Measurements from ENCODE around the gene ARMH3. TPM values are rescaled to one million over a fixed set of nuclear protein-coding genes. Genes with fewer than 3 reads are reported as not detected.

Gene ARMH3
- total RNA-seq, 1 donor from 2014 or later = 9.0 TPM

DNA sequence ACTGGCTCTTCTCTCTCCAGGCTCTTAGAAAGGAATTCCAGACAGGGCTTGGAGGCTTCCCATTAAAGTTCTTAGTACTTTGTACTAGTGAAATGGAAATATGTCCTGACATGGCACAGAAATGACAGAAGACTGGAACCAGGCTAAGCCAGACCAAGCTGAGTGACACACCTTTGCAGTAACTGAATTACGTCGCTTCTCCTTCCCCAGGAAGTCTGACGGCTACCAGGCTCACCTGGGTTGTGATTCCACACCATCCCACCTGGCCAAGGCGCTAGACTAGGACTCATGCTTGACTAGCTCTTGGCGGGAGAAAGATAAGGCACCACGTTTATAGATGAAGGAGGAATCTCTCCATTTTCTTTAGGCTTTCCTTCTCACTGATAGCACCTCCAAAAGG lies 161.7 kb downstream of the ARMH3 start:
- DNase-seq = no peak

- DNase-seq = no peak
Observed at GRCh38 chr10:101893510-101894120, 162.4 kb downstream of the ARMH3 start.

GRCh38 chr10:101892782-101893391 lies 163.1 kb downstream of the ARMH3 start:
- DNase-seq = no peak

DNA sequence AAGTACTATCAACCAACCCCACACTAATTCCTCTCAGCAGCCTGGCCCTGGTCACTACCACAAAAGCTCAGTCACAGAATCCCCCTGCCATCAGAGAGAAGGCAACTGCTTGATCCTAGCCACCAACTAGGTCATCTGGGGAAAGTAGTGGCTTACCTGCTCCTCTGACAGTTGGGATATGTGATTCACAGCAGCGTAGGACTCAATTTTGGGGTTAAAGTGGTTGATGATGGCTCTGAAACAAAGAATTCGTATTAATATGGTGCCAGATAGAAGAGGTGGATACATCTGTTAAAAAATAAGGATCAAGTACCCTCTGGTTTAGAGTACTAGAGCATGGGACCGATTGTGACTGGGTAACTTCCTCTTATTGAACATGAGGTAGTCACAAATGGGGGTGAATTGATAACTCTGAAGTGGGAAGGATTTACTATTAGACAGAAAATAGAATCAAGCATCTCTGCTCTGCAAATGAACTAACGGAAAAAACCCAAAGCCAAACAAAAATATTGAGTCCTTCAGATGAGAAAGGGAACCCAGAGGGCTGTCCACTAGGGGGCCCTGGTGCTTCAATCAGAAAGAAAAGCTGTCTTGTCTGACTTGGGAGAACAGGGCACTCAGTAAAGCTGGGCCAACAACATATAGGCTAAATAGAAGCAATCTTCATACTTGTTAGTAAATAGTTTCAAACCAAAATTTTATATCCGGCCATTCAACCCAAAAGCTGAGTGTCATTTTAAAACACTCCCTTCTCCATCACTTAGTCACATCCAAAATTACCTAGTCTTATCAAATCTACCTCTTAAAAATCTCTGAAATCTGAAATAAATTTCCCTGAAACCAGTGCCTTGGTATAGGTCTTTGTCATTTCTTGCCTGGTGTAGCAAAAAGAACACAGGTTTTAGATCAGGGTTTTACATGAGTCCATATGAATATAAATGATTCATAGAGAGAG lies 166.4 kb downstream of the ARMH3 start:
- DNase-seq = peak; percentile 88

GRCh38 chr10:101888251-101888949 lies 167.6 kb downstream of the ARMH3 start:
- no peak for DNase-seq

GRCh38 chr10:101887775-101888174 lies 168.2 kb downstream of the ARMH3 start:
- no peak for DNase-seq

GRCh38 chr10:101886521-101887312 lies 169.3 kb downstream of the ARMH3 start:
- no peak for DNase-seq

GRCh38 chr10:101881036-101881774 lies 174.8 kb downstream of the ARMH3 start:
- no peak for DNase-seq

- no peak for DNase-seq
Observed at GRCh38 chr10:101880232-101880573, 175.8 kb downstream of the ARMH3 start.

- no peak for DNase-seq
Observed at GRCh38 chr10:101879456-101880231, 176.3 kb downstream of the ARMH3 start.

DNA sequence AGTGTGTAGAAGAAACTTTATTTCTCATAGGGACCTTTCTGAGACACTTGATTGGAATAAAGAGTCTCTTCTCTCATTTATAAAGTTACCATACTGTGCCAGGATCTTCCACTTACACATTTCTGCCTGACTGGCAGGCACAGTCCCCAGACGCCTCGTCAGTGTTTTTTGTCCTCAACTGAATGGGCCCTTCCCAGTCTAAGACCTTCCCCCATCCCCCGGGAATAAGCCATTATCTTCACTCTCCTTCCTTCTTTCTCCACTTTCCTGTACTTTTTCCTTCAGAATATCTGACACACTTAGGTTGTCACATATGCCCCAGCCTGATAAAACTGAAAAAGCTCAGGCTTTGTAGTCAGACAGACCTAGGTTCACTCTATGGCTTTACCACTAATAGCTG lies 177.1 kb downstream of the ARMH3 start:
- no peak for DNase-seq

GRCh38 chr10:101875068-101875688 lies 180.8 kb downstream of the ARMH3 start:
- no peak for DNase-seq

GRCh38 chr10:101874252-101874651 lies 181.7 kb downstream of the ARMH3 start:
- no peak for DNase-seq

GRCh38 chr10:101867931-101868330 lies 188.0 kb downstream of the ARMH3 start:
- DNase-seq = no peak

DNA sequence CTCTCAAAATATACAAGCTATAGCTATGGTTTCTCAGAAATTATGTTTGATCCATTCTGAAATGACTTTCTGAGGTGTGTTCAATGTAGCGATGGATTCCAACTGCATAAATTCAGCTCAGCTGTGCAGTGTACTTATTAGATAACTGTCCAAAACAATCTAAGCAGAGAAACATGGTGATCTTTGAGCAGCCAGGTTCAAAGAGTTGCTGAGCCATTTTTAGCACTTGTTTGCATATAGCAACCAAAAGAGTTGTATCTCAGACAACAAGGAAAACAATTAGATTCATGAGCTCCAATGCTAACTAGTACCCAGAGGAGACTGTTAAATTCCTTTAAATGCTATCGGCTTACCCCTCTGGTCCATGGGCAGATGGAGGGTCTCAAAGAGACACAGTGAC lies 196.4 kb downstream of the ARMH3 start:
- no peak for DNase-seq

- no peak for DNase-seq
Observed at GRCh38 chr10:101858723-101859500, 197.1 kb downstream of the ARMH3 start.

DNA sequence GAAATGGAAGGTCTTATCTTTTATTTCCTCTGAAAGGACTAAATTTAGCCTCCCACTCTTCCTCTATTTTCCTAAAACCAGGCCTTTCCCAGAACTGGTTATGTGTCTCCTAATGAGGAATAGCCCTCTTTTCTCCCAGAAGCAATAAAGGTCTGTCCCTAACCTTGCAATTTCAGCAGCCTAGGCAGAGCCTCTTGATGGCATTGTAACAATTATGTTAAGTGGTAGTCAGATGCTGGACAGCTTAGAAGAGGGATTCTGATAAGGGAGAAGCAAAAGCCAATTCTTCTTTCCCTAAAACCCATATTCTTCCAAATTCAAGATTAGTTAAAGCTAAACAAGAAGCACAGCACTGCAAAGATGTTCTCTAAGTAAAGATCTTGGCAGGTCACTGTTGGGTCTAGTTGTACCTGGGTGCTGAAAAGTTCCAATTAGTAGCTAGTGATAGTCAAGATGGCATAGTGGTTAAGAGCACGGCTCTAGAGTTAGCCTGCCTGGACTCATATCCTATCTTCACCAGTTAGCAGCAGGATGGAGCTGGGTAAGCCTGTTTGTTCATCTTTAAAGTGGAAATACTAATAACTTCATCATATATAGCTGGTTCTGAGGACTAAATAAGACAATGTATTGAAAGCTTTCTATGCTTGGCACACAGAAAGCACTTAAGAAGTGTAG lies 198.0 kb downstream of the ARMH3 start:
- no peak for DNase-seq

DNA sequence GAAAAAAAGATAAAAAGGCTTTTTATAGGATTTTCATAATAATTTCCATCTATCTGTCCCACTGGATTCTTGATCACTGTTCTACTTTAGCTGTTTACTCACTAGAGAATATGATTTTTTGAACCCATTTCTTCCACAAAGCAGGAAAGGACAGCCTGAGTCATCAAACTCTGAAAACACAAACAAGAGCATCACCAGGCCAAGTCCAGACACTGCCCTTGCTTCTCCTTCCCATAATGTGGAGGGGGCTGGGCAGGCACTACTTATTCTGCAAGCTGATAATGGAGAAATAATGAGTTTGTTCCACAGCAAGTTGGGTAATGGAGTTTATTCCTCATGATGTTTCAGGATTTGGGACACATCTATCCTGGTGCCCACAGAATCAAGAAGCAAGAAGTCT lies 199.3 kb downstream of the ARMH3 start:
- DNase-seq = peak; percentile 62

Measured in dermis blood vessel endothelial cell (primary cell).